GM23248 (cell line): Measurements from ENCODE around the gene USP20.

Experiments used
- EZH2 ChIP-seq: fragments of 200-600 bp; sonication (generic); IDR thresholded peaks from 2 replicates; pipeline ENCODE4 v1.6.1; 2018; ENCODE audit warnings: antibody characterized with exemption, mild to moderate bottlenecking; ENCODE audit not compliant: insufficient read depth, poor library complexity, severe bottlenecking
- EZH2phosphoT487 ChIP-seq: fragments of 200-600 bp; sonication (generic); IDR thresholded peaks from 2 replicates; pipeline ENCODE4 v1.6.1; 2018; ENCODE audit warnings: antibody characterized with exemption, moderate library complexity, mild to moderate bottlenecking, low read depth; ENCODE audit not compliant: insufficient read depth

GRCh38 chr9:129900263-129901027, 65.2 kb downstream of the USP20 start:
- TF ChIP-seq EZH2 (no peak), EZH2phosphoT487 (no peak)
